Progenitor cell of endocrine pancreas (in vitro differentiated cells): Measurements from ENCODE around the gene NAGLU. TPM values are rescaled to one million over a fixed set of nuclear protein-coding genes. Genes with fewer than 3 reads are reported as not detected.

Source experiments
- DNase-seq: peaks from one replicate; pipeline ENCODE4 v3.0.0; 2021; ENCODE audit warnings: low spot score; ENCODE audit not compliant: unreplicated experiment
- H3K27ac Mint-ChIP-seq: 2 replicates; pipeline ENCODE4 v1.8.0; 2021; ENCODE audit warnings: mild to moderate bottlenecking, moderate library complexity, mixed read lengths
- H3K27me3 Mint-ChIP-seq: 2 replicates; pipeline ENCODE4 v1.8.0; 2021; ENCODE audit warnings: mixed read lengths
- H3K36me3 Mint-ChIP-seq: 2 replicates; pipeline ENCODE4 v1.8.0; 2022; ENCODE audit warnings: mixed read lengths; ENCODE audit not compliant: insufficient read depth
- H3K4me1 Mint-ChIP-seq: 2 replicates; pipeline ENCODE4 v1.8.0; 2021; ENCODE audit warnings: low read depth, mixed read lengths
- H3K4me3 Mint-ChIP-seq: 2 replicates; pipeline ENCODE4 v1.8.0; 2021; ENCODE audit warnings: low read depth, mild to moderate bottlenecking, moderate library complexity, mixed read lengths
- H3K9me3 Mint-ChIP-seq: 2 replicates; pipeline ENCODE4 v1.8.0; 2021; ENCODE audit warnings: low read depth, mixed read lengths
- CTCF ChIP-seq: fragments of 200-600 bp; sonication (generic); IDR thresholded peaks from one replicate; pipeline ENCODE4 v1.5.0; 2021; ENCODE audit warnings: antibody characterized with exemption, mild to moderate bottlenecking; ENCODE audit not compliant: unreplicated experiment
- total RNA-seq: library from RNA; stranded (reverse); gene quantifications from 2 replicates; pipeline ENCODE4 v1.2.1, GENCODE V29; 2021

The NAGLU gene
- total RNA-seq, 1 donor from 2014 or later: 19.0 TPM

- no peak for TF ChIP-seq CTCF
- no peak for DNase-seq
- Mint-ChIP-seq H3K36me3 (peaks cover 10% of the 10 kb centered on the region), H3K27ac (no peak overlapping the region), H3K4me1 (no peaks in the 10 kb centered on the region), H3K9me3 (no peaks in the 10 kb centered on the region), H3K4me3 (no peak overlapping the region), H3K27me3 (no peaks in the 10 kb centered on the region)
Measured at GRCh38 chr17:42509841-42510240, 26.2 kb upstream of the NAGLU start.

GRCh38 chr17:42512246-42512645 is 23.8 kb upstream of the NAGLU start:
- Mint-ChIP-seq H3K36me3 (peaks cover 17% of the 10 kb centered on the region), H3K4me3 (no peak overlapping the region), H3K4me1 (no peaks in the 10 kb centered on the region), H3K9me3 (no peaks in the 10 kb centered on the region), H3K27ac (peak overlapping the region; percentile 29), H3K27me3 (no peaks in the 10 kb centered on the region)
- no peak for TF ChIP-seq CTCF
- DNase-seq: no peak

GRCh38 chr17:42512733-42513251 is 23.2 kb upstream of the NAGLU start:
- DNase-seq: no peak
- H3K36me3 Mint-ChIP-seq: peaks cover 21% of the 10 kb centered on the region
- no peak overlapping the region for H3K4me3 Mint-ChIP-seq
- H3K4me1 Mint-ChIP-seq: no peaks in the 10 kb centered on the region
- no peaks in the 10 kb centered on the region for H3K9me3 Mint-ChIP-seq
- no peak overlapping the region for H3K27ac Mint-ChIP-seq
- no peaks in the 10 kb centered on the region for H3K27me3 Mint-ChIP-seq
- TF ChIP-seq CTCF: no peak

- no peak overlapping the region for H3K4me3 Mint-ChIP-seq
- no peak for DNase-seq
- H3K36me3 Mint-ChIP-seq: peaks cover 18% of the 10 kb centered on the region
- no peak overlapping the region for H3K27ac Mint-ChIP-seq
- H3K4me1 Mint-ChIP-seq: peaks cover 2% of the 10 kb centered on the region
- H3K27me3 Mint-ChIP-seq: no peaks in the 10 kb centered on the region
- no peaks in the 10 kb centered on the region for H3K9me3 Mint-ChIP-seq
- no peak for TF ChIP-seq CTCF
Measured at GRCh38 chr17:42513686-42514085, 22.4 kb upstream of the NAGLU start.

- Mint-ChIP-seq H3K36me3 (peaks cover 18% of the 10 kb centered on the region), H3K4me3 (no peak overlapping the region), H3K4me1 (peaks cover 5% of the 10 kb centered on the region), H3K9me3 (no peaks in the 10 kb centered on the region), H3K27ac (no peak overlapping the region), H3K27me3 (no peaks in the 10 kb centered on the region)
- no peak for DNase-seq
- TF ChIP-seq CTCF: no peak
Measured at GRCh38 chr17:42514279-42514678, 21.8 kb upstream of the NAGLU start.
